Activated naive CD8-positive, alpha-beta T cell treated with anti-CD3 and anti-CD28 coated beads, Interleukin-2, amount 50 U/mL, for 16 hours (primary cell): ENCODE data around the gene IBSP.

Experiments used
- DNase-seq: peaks from one replicate; pipeline ENCODE4 v3.0.0-alpha.2; 2020; ENCODE audit warnings: low read depth, low spot score

Gene IBSP

GRCh38 chr4:87838205-87838604 is 38.9 kb downstream of the IBSP start:
- DNase-seq, result no peak

- DNase-seq, result no peak
Observed at GRCh38 chr4:87838890-87839591, 39.7 kb downstream of the IBSP start.

DNA sequence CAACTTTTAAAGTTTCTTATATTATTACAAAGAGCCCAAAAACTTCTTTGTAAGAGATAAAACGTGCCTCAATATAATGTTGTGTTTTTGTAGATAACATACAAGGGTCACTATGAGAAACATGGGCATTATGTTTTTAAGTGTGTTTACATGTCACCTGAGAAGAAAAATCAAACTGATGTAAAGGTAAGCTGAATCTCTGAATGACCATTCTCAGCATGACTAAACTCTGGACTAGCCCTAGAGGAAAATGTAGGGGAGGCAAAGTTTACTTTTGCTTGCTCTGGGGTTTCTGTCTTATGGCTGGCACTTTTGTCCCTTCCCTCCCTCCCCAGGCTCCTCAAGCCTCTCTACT is 40.2 kb downstream of the IBSP start:
- no peak for DNase-seq

- DNase-seq, result no peak
Observed at GRCh38 chr4:87840149-87840548, 40.8 kb downstream of the IBSP start.

- no peak for DNase-seq
Observed at GRCh38 chr4:87843936-87844335, 44.6 kb downstream of the IBSP start.

DNA sequence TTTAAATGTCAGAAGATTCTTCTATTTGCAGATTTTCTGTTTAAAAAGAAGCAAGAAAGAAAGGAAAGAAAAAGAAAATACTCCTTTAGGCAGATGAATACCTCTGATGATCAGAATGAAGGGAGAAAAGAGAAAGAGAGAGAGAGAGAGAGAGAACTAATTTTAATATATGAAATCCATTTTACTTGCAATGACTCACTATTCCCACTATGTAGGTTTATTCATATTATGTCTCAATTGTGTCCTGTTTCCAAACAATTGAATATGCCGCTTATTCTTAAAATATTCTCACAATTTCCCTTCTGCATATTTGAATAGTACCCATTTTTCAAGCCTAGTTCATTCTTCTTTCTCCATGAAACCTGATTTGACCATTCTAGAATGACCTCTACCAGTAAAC is 45.1 kb downstream of the IBSP start:
- DNase-seq, result no peak

- DNase-seq, result no peak
Observed at GRCh38 chr4:87846226-87846625, 46.9 kb downstream of the IBSP start.

DNA sequence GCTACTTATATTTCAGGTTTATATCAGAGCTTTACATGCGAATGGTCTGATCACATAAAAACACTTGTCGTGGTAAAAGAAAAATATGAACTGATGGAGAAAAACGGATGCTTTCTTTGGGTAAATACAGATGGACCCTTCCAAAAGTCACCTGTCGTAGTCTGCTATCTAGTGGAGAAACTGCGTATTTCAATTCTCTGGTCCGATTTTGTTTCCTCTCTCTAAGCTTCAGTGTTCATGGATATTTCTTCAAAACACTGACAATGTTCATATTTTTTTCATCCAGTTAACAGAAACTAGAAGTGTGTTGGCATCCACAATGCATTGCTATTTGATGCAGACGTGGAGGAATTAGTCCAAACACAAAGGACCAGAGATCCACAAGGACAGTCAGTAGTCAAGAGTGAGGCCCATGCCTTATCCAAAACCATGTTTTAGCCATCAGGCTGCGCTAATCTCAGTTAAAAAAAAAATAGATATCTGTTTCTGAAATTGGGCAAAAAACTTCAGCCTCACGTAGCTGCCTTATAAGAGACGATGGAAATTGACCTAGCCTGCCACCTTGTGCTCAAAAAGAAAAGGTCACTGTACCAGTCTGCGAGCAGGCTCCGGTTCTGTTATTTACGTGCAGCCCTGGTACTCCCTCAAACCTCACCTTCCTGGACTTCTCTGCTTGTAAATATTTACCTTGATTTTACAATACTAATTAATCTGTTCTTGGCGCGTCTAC is 49.4 kb downstream of the IBSP start:
- no peak for DNase-seq

GRCh38 chr4:87849612-87850011 is 50.3 kb downstream of the IBSP start:
- DNase-seq, result no peak

GRCh38 chr4:87851332-87851731 is 52.0 kb downstream of the IBSP start:
- DNase-seq, result no peak

- DNase-seq, result no peak
Observed at GRCh38 chr4:87851953-87852352, 52.6 kb downstream of the IBSP start.

GRCh38 chr4:87853108-87853507 is 53.8 kb downstream of the IBSP start:
- DNase-seq, result no peak

DNA sequence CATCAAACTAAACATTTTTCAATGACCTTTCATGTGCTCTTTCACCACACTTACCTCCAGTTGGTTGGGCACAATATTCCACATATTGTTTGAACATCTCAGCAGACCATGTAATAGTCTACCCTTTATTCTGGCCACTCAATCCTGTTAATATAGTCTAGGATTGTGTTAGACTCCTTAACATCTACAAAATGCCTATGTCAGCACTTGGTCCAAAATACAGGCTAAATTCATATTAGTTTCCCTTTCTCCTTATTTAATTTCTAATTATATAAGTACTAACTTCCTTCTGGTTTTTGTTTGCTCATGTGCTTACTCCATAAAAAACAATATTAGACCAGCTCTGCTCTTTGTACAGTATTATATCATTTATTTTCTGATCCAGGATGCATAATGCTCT is 54.5 kb downstream of the IBSP start:
- DNase-seq, result no peak

GRCh38 chr4:87855559-87855958 is 56.2 kb downstream of the IBSP start:
- DNase-seq, result no peak

DNA sequence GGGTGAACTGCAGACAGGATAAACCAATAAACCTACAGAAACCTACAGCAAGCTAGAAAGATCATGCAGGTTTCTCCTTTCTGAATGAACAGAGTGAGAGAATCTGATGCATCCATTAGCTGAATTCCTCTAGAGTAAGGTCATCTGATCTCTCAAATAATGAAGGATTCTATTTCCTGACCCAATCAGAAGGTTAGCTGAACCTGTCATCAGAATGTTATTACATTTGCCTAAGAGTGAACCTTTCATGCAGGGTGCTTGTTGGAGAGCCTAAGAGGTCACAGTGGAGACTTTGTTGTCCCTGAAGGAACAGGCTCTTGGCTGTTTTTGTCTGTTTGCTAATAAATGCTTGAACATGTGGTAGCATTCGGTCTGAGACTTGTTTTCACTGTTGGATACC is 57.5 kb downstream of the IBSP start:
- DNase-seq, result no peak

GRCh38 chr4:87857789-87858188 is 58.4 kb downstream of the IBSP start:
- no peak for DNase-seq
